Duodenal mucosa (tissue), 2 donors: Measurements from ENCODE around the gene NUDT8.
A peak's percentile ranks its signal among the peaks of the same experiment; 100 is the strongest.

ENCODE experiments used
- H3K27ac ChIP-seq: one replicate; pipeline ENCODE4 v1.7.0; 2013; ENCODE audit warnings: low read depth, low read length
- H3K27me3 ChIP-seq, 2 donors: one replicate each; pipeline ENCODE4 v1.7.0; 2013; ENCODE audit warnings: low read length in 2 of 2, control low read depth in 1 of 2; ENCODE audit not compliant: insufficient read depth in 2 of 2, control insufficient read depth in 1 of 2
- H3K36me3 ChIP-seq, 2 donors: one replicate each; pipeline ENCODE4 v1.7.0; 2013; ENCODE audit warnings: low read length in 2 of 2, control low read depth in 1 of 2; ENCODE audit not compliant: insufficient read depth in 2 of 2, control insufficient read depth in 1 of 2
- H3K4me1 ChIP-seq, 2 donors: one replicate each; pipeline ENCODE4 v1.7.0; 2013; ENCODE audit warnings: low read length in 2 of 2, control low read depth in 1 of 2; ENCODE audit not compliant: insufficient read depth in 2 of 2, control insufficient read depth in 1 of 2
- H3K4me3 ChIP-seq, 2 donors: one replicate each; pipeline ENCODE4 v1.7.0; 2013; ENCODE audit warnings: low read length in 2 of 2, low read depth in 1 of 2
- H3K9ac ChIP-seq, 2 donors: one replicate each; pipeline ENCODE4 v1.7.0; 2013; ENCODE audit warnings: low read length in 2 of 2, low read depth in 1 of 2
- H3K9me3 ChIP-seq, 2 donors: one replicate each; pipeline ENCODE4 v1.7.0; 2013; ENCODE audit warnings: low read length in 2 of 2, control low read depth in 1 of 2; ENCODE audit not compliant: control insufficient read depth in 1 of 2

The NUDT8 gene

DNA sequence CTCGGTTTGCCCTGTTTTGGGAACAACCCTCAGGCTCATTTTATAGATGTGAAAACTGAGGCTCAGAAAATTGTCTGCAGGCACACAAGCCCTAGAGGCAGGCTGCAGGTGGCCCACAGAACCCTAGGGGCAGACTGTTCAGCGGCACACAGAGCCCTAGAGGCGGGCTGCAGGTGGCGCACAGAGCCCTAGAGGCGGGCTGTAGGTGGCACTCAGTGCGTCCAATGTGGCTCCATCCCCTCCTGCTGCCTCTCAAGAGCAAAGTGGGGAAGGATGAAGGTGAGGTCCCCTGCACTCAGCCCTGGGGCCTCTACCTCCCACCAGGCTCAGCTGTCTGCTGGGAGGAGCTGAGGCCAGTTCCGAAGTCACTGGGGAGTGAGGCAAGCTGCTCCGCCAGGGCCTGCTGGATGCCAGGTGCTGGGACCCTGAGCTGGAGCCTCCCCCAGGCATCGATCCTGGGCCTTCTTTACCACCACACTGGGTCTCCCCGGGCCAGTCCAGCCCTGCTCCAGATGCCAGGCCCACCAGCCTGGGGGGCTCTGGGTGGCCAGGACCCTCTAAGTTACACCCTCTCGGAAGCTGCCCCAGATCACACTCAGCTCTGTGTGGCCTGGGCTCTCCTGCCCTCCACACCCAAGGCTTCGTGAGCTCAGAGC lies 18.5 kb upstream of the NUDT8 start:
- H3K27ac ChIP-seq: no peak overlapping the region
- peaks cover 36 to 53% of the 10 kb centered on the region in 2 donors for H3K4me1 ChIP-seq
- no peak overlapping the region for H3K9ac ChIP-seq
- H3K27me3 ChIP-seq: no peaks in the 10 kb centered on the region
- H3K36me3 ChIP-seq: peaks cover 0 to 3% of the 10 kb centered on the region in 2 donors
- H3K9me3 ChIP-seq: no peaks in the 10 kb centered on the region
- H3K4me3 ChIP-seq: peak overlapping the region in 1 of 2 donors; percentile 1

GRCh38 chr11:67647471-67647870 lies 17.7 kb upstream of the NUDT8 start:
- Histone ChIP-seq H3K9ac (peak overlapping the region in 1 of 2 donors; percentile 52), H3K36me3 (peaks cover 0 to 3% of the 10 kb centered on the region in 2 donors), H3K27me3 (no peaks in the 10 kb centered on the region), H3K4me1 (peaks cover 36 to 49% of the 10 kb centered on the region in 2 donors), H3K4me3 (peak overlapping the region; percentile 48 to 50), H3K27ac (no peak overlapping the region), H3K9me3 (no peaks in the 10 kb centered on the region)

GRCh38 chr11:67646535-67647336 lies 17.0 kb upstream of the NUDT8 start:
- H3K9me3 ChIP-seq: no peaks in the 10 kb centered on the region
- peaks cover 36 to 46% of the 10 kb centered on the region in 2 donors for H3K4me1 ChIP-seq
- no peaks in the 10 kb centered on the region for H3K27me3 ChIP-seq
- H3K36me3 ChIP-seq: peaks cover 0 to 3% of the 10 kb centered on the region in 2 donors
- H3K4me3 ChIP-seq: peak overlapping the region; percentile 48 to 50
- H3K27ac ChIP-seq: no peak overlapping the region
- H3K9ac ChIP-seq: peak overlapping the region; percentile 22 to 52

DNA sequence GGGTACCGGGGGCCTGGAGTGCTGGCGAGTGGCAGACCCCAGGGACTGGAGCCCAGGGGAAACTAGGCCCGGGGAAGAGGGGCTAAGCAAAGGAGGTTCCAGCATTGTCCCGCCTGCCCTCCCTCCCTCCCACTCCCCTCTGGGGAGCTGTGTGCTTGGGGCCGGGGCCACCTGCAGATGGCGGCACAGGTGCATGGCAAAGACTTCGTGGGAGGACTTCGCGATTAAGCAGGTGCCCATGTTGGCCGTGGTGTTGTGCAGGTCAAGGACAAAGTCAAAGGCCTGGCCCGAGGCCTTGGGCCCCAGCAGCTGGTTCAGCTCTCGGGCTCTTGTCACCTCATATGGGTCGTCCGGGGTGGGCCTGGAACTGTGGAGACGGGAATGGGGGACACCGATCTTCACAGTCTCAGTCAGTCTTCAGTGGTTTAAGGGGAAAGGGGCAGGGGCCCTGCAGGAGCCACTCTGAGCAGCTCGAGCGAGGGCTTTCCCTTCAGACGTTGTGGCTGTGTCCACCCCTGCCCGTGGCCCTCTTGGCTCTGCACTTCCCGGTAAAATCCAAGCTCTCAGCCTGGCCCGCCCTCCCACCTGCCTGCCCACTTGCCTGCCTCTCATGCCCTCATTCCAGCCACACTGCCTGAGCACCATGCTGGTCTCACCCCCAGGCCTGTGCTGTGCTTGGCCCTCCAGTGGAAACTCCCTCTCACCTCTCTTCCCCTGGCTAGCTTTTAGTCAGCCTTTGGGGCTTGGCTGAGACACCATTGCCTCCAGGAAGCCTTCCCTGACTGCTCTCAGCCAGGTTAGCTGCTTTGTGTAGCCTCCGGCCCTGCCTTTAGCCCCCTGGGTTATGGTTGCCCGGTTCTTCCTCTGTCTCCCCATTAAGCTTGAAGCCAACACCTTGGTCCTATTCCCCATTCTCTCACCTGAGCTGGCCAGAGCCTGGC lies 16.1 kb upstream of the NUDT8 start:
- Histone ChIP-seq H3K27ac (no peak overlapping the region), H3K27me3 (no peaks in the 10 kb centered on the region), H3K9me3 (no peaks in the 10 kb centered on the region), H3K36me3 (peaks cover 0 to 3% of the 10 kb centered on the region in 2 donors), H3K9ac (peak overlapping the region; percentile 22 to 40), H3K4me3 (peak overlapping the region; percentile 48 to 50), H3K4me1 (peaks cover 36 to 46% of the 10 kb centered on the region in 2 donors)

GRCh38 chr11:67644472-67645418 lies 15.0 kb upstream of the NUDT8 start:
- Histone ChIP-seq H3K4me1 (peaks cover 29 to 40% of the 10 kb centered on the region in 2 donors), H3K27me3 (no peaks in the 10 kb centered on the region), H3K27ac (no peak overlapping the region)

DNA sequence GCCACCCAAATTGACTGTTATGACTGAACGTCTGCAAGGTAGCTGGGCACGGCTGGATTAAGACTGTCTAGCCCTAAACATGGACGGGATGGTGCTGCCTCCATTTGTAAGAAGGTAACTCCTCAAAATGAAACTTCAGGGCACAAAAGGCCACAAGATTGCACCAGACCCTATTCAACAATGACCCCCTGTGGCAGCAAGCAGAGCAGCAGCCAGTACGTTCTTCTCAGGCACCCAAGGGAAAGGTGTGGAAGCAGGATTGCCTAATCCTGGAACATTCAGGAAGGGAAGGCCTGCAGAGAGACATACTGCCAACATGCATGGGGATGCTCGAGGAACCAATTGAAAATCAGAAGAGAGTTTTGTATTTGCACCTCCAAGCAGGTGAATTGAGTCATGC lies 14.3 kb upstream of the NUDT8 start:
- H3K27me3 ChIP-seq: no peaks in the 10 kb centered on the region
- H3K27ac ChIP-seq: no peak overlapping the region

More at GRCh38 chr11:67644472-67645418, 15.0 kb upstream of the NUDT8 start:
- Histone ChIP-seq H3K9me3 (no peaks in the 10 kb centered on the region), H3K4me3 (no peak overlapping the region), H3K9ac (no peak overlapping the region), H3K36me3 (peaks cover 0 to 3% of the 10 kb centered on the region in 2 donors)

DNA sequence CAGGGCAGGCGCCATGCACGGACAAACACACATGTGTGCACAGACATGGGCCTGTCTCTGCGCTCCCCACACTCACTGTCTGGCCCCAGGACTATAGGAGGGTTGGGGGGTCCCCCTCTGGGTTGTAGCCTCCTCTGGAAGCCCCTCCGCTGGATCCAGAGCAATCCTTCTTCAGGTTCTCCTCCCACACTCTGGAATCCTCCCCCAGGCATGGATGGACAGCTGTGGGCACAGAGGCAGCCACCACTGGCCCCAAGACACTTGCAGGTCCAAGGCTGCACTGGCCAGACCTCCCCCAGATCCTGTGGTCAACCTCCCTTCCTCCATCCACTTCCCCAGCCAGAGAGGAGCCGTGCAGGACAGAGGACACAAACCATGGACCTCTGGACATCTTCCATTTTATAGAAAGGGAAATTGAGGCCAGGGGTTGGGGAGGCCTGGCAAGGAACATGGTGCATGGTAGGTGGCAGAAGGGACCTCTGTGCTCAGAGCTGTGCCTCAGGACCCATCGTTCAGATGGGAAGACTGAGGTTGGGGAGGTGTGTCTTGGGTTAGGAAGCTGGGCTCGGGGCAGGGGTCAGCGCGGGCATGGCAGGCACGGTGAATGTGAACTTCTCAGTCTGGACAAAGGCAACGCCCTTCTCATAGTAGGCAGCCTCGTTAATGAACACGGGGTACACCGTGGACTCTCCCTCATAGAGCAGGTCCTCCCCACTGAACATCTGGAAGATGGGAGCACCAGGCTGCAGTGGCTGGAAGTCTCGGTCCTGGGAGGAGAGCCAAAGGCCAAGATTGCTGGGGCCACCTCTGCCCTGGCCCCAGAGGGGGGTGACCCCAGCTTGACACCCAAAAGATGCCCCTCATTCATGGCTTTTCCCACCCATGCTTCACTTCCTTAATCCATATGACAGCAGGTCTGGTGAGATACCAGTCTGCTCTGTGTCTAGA lies 12.7 kb upstream of the NUDT8 start:
- Histone ChIP-seq H3K4me1 (peaks cover 15 to 19% of the 10 kb centered on the region in 2 donors), H3K4me3 (no peak overlapping the region), H3K9ac (no peak overlapping the region), H3K27me3 (no peaks in the 10 kb centered on the region), H3K27ac (no peak overlapping the region), H3K9me3 (no peaks in the 10 kb centered on the region), H3K36me3 (no peaks in the 10 kb centered on the region)

More for the DNA sequence above, 14.3 kb upstream of the NUDT8 start:
- Histone ChIP-seq H3K4me3 (no peak overlapping the region), H3K9me3 (no peaks in the 10 kb centered on the region), H3K36me3 (no peaks in the 10 kb centered on the region), H3K9ac (no peak overlapping the region), H3K4me1 (peaks cover 22 to 33% of the 10 kb centered on the region in 2 donors)

DNA sequence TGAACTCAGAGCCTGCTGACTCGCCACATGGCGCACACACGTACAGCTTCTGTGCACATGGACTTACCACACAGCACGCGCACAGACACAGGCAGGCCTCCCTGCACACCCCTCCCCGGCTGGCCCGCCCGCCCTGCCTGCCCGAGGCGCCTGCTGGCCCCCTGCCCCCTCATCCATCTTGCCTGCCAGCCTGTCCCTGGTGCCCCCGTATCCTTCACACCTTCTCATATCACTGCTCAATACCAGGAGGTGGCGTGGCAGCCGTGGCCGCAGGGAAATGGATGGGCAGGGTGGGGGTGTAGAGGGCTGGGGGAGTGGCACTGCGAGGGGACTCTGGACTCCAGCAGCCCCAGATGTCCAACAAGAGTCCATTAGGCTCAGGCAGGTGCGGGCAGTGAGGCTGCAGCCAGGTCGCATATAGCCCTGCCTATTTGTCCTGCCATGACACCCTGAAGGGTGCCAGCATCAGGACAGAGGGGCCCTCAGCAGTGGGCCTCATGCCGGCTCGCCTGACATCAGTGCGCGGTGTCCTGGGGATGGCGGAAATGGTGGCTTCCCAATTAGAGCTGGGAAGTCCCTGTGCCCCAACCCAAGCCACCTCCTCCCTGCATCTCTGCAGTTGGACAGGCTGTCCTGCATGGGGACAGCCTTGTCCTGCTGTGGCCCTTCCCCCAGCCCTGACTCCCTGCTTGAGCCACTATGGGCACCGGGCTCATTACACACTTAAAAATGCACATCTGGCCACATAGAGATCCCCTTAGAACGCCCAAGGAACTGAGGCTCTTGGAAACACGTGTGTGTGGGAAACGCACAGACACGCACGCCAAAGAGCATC lies 11.8 kb upstream of the NUDT8 start:
- Histone ChIP-seq H3K4me3 (no peak overlapping the region), H3K4me1 (peaks cover 6 to 12% of the 10 kb centered on the region in 2 donors), H3K9me3 (no peaks in the 10 kb centered on the region), H3K27me3 (no peaks in the 10 kb centered on the region), H3K36me3 (no peaks in the 10 kb centered on the region), H3K9ac (no peak overlapping the region), H3K27ac (no peak overlapping the region)
